Vagina (tissue), 2 donors: ENCODE data around the gene SLC25A26.

Source experiments
- POLR2A ChIP-seq, 2 donors: fragments of 450-650 bp; IDR thresholded peaks; one replicate each; pipeline ENCODE4 v1.6.1; 2017; ENCODE audit warnings: antibody characterized with exemption in 2 of 2, mild to moderate bottlenecking in 2 of 2, moderate library complexity in 2 of 2
- TF ChIP-seq, protein P1 (sequence below), 3 experiments: fragments of 450-650 bp in 2 of 3; fragments of 200-600 bp in 1 of 3; sonication (generic) in 1 of 3; IDR thresholded peaks; one replicate each; pipeline ENCODE4 v1.5.1; 2017 to 2019; ENCODE audit warnings: antibody characterized with exemption in 3 of 3, mild to moderate bottlenecking in 2 of 3, moderate library complexity in 2 of 3

DNA sequence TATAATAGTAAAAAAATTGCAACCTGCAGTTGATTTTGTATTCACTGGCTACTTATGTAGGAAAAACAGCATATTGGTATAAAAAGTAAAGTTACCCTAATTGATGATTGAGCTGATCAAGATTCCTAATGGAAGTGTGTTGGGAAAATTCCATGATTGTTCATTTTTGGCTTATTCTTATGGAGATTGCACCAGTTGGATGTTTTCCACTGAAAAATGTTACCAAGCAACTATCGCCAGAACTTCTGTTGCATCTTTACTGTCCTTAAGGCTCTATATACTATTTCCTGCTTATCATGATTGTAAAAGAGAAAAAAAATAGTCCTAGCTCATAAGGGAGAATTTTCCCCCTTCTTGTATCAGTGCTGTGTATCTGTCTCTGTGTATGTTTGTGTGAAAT, 48.6 kb downstream of the SLC25A26 start:
- TF ChIP-seq, protein P1, sequence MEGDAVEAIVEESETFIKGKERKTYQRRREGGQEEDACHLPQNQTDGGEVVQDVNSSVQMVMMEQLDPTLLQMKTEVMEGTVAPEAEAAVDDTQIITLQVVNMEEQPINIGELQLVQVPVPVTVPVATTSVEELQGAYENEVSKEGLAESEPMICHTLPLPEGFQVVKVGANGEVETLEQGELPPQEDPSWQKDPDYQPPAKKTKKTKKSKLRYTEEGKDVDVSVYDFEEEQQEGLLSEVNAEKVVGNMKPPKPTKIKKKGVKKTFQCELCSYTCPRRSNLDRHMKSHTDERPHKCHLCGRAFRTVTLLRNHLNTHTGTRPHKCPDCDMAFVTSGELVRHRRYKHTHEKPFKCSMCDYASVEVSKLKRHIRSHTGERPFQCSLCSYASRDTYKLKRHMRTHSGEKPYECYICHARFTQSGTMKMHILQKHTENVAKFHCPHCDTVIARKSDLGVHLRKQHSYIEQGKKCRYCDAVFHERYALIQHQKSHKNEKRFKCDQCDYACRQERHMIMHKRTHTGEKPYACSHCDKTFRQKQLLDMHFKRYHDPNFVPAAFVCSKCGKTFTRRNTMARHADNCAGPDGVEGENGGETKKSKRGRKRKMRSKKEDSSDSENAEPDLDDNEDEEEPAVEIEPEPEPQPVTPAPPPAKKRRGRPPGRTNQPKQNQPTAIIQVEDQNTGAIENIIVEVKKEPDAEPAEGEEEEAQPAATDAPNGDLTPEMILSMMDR (IDR thresholded peaks at IDR 0.05): no peak
- TF ChIP-seq POLR2A (IDR thresholded peaks at IDR 0.05): no peak
